ENCODE measurements around the gene KRT72.

- TF ChIP-seq POLR2A (IDR thresholded peaks at IDR 0.05), result no peak
- no peak for TF ChIP-seq CTCF (IDR thresholded peaks at IDR 0.05)
These were observed 5.4 kb upstream of the KRT72 start for GRCh38 chr12:52606581-52607218.
